IPS-18c (cell line): ENCODE data around the gene SBK2.

ENCODE experiments used
- H3K4me3 ChIP-seq: 2 replicates; pipeline ENCODE4 v1.7.0; 2013; ENCODE audit warnings: low read depth, mild to moderate bottlenecking, low read length, moderate library complexity; ENCODE audit not compliant: insufficient read depth
- H3K9me3 ChIP-seq: one replicate; pipeline ENCODE4 v1.6.1; 2013; ENCODE audit warnings: mild to moderate bottlenecking, low read length, moderate library complexity; ENCODE audit not compliant: control insufficient read depth, insufficient read depth

The SBK2 gene

GRCh38 chr19:55484593-55485438 lies 52.1 kb downstream of the SBK2 start, which contains the start of gene NAT14:
Gene NAT14 (plus strand): TSS chr19:55485188. CDS start chr19:55485709, 521 bp downstream.
- Histone ChIP-seq H3K4me3 (peak within 1 kb of the TSS; percentile 83), H3K9me3 (no peaks in the 10 kb centered on the region)

- no peaks in the 10 kb centered on the region for H3K9me3 ChIP-seq
Observed at GRCh38 chr19:55483706-55484592, 53.0 kb downstream of the SBK2 start.

GRCh38 chr19:55482967-55483705 lies 53.8 kb downstream of the SBK2 start:
- no peaks in the 10 kb centered on the region for H3K9me3 ChIP-seq
- H3K4me3 ChIP-seq, result no peak overlapping the region

More at GRCh38 chr19:55483706-55484592, 53.0 kb downstream of the SBK2 start:
- H3K4me3 ChIP-seq, result peak overlapping the region; percentile 83

- Histone ChIP-seq H3K9me3 (no peaks in the 10 kb centered on the region), H3K4me3 (no peak overlapping the region)
Observed at GRCh38 chr19:55482156-55482961, 54.6 kb downstream of the SBK2 start.

- H3K4me3 ChIP-seq, result no peak overlapping the region
Observed at GRCh38 chr19:55481794-55482155, 55.2 kb downstream of the SBK2 start.

GRCh38 chr19:55481148-55481793 lies 55.7 kb downstream of the SBK2 start:
- H3K4me3 ChIP-seq, result no peak overlapping the region
- no peaks in the 10 kb centered on the region for H3K9me3 ChIP-seq

More at GRCh38 chr19:55481794-55482155, 55.2 kb downstream of the SBK2 start:
- H3K9me3 ChIP-seq, result no peaks in the 10 kb centered on the region

GRCh38 chr19:55479451-55480230 lies 57.3 kb downstream of the SBK2 start:
- Histone ChIP-seq H3K4me3 (no peak overlapping the region), H3K9me3 (no peaks in the 10 kb centered on the region)

- Histone ChIP-seq H3K9me3 (no peaks in the 10 kb centered on the region), H3K4me3 (no peak overlapping the region)
Observed at GRCh38 chr19:55479045-55479444, 57.9 kb downstream of the SBK2 start.
